AG04450 (cell line): Measurements from ENCODE around the gene SAMD4A. TPM values are rescaled to one million over a fixed set of nuclear protein-coding genes. Genes with fewer than 3 reads are reported as not detected.

ENCODE experiments used
- CTCF ChIA-PET: fragments of 300-600, 350-600 bp; formaldehyde crosslinking; extraction: SDS; loops from one replicate; lab custom pipeline; 2022; ENCODE audit warnings: antibody characterized with exemption, inconsistent platforms; lab: Charles Lee
- POLR2A ChIA-PET: fragments of 350-600 bp; formaldehyde crosslinking; extraction: SDS; loops from one replicate; lab custom pipeline; 2021; ENCODE audit warnings: antibody characterized with exemption, inconsistent platforms; lab: Yijun Ruan, JAX
- DNase-seq: peaks from one replicate; pipeline ENCODE4 v3.0.0-alpha.2; 2011; ENCODE audit warnings: low read depth, low spot score
- H3K27ac ChIP-seq: one replicate; pipeline ENCODE4 v1.5.1; 2012; ENCODE audit warnings: low read depth, low read length, control low read depth
- H3K27me3 ChIP-seq: one replicate; pipeline ENCODE4 v1.6.0; 2012; ENCODE audit warnings: low read length; ENCODE audit not compliant: control insufficient read depth, insufficient read depth
- H3K4me3 ChIP-seq: 2 replicates; pipeline ENCODE4 v1.5.1; 2011; ENCODE audit warnings: mild to moderate bottlenecking, low read depth, low read length, control low read depth
- H3K9me3 ChIP-seq: 2 replicates; pipeline ENCODE4 v1.5.1; 2012; ENCODE audit warnings: low read length; ENCODE audit not compliant: control insufficient read depth, insufficient read depth
- CTCF ChIP-seq: IDR thresholded peaks from 2 replicates; pipeline ENCODE4 v1.5.1; 2011; ENCODE audit warnings: low read depth, low read length, control low read depth, inconsistent platforms
- polyA plus RNA-seq: library from polyadenylated mRNA; depleted of rRNA; stranded (reverse); fragments of >200 nt; gene quantifications from 2 replicates; pipeline ENCODE4 v1.2.3, GENCODE V29; 2011

The SAMD4A gene
- polyA plus RNA-seq, 1 experiment = 12.7 TPM

- no peak for TF ChIP-seq CTCF
- Histone ChIP-seq H3K9me3 (no peaks in the 10 kb centered on the region; the same call in 1 of the 2 replicates), H3K4me3 (peak overlapping the region; percentile 20), H3K27me3 (no peaks in the 10 kb centered on the region), H3K27ac (no peak overlapping the region)
- ChIA-PET POLR2A (interaction anchor here (0.9 to 1.7 kb wide), 11 partner anchors 12 to 60 kb away, joined by 3 to 25 read pairs (median 7); partner anchors contain the start of gene SAMD4A), CTCF (interaction anchor here (0.8 to 1.8 kb wide), 6 partner anchors 13 to 149 kb away, joined by 3 to 11 read pairs (median 5); no protein-coding TSS in a partner anchor)
- peak; percentile 64 for DNase-seq
Observed at GRCh38 chr14:54625112-54625511, 58.2 kb downstream of the SAMD4A start.

- Histone ChIP-seq H3K27ac (peak overlapping the region; percentile 74), H3K9me3 (no peaks in the 10 kb centered on the region), H3K4me3 (peak overlapping the region; percentile 20; the same call in 1 of the 2 replicates), H3K27me3 (no peaks in the 10 kb centered on the region)
- ChIA-PET CTCF (interaction anchor here (0.8 to 1.2 kb wide), 4 partner anchors 15 to 146 kb away, joined by 4 to 15 read pairs (median 5); no protein-coding TSS in a partner anchor), POLR2A (interaction anchor here (1.3 kb wide), 1 partner anchor 17 kb away, joined by 3 read pairs; no protein-coding TSS in a partner anchor)
- TF ChIP-seq CTCF = no peak
- DNase-seq = no peak
Observed at GRCh38 chr14:54627219-54627539, 60.3 kb downstream of the SAMD4A start.

GRCh38 chr14:54627540-54628363 lies 60.8 kb downstream of the SAMD4A start:
- POLR2A ChIA-PET = interaction anchor here (1.3 kb wide), 1 partner anchor 17 kb away, joined by 3 read pairs; no protein-coding TSS in a partner anchor
- DNase-seq = no peak
- Histone ChIP-seq H3K27me3 (no peaks in the 10 kb centered on the region), H3K4me3 (peak overlapping the region; percentile 22), H3K27ac (peak overlapping the region; percentile 74), H3K9me3 (no peaks in the 10 kb centered on the region)
- no peak for TF ChIP-seq CTCF
- CTCF ChIA-PET = interaction anchor here (1.0 to 1.2 kb wide), 3 partner anchors 15 to 145 kb away, joined by 4 to 15 read pairs (median 5); no protein-coding TSS in a partner anchor

- no peaks in the 10 kb centered on the region for H3K27me3 ChIP-seq
- no peak for DNase-seq
- H3K27ac ChIP-seq = no peak overlapping the region
- POLR2A ChIA-PET = no interaction called here
- no peak overlapping the region for H3K4me3 ChIP-seq
- CTCF ChIA-PET = no interaction called here
- H3K9me3 ChIP-seq = no peaks in the 10 kb centered on the region
- TF ChIP-seq CTCF = no peak
Observed at GRCh38 chr14:54629183-54629582, 62.3 kb downstream of the SAMD4A start.
